ENCODE results near the gene ALX4.

DNA sequence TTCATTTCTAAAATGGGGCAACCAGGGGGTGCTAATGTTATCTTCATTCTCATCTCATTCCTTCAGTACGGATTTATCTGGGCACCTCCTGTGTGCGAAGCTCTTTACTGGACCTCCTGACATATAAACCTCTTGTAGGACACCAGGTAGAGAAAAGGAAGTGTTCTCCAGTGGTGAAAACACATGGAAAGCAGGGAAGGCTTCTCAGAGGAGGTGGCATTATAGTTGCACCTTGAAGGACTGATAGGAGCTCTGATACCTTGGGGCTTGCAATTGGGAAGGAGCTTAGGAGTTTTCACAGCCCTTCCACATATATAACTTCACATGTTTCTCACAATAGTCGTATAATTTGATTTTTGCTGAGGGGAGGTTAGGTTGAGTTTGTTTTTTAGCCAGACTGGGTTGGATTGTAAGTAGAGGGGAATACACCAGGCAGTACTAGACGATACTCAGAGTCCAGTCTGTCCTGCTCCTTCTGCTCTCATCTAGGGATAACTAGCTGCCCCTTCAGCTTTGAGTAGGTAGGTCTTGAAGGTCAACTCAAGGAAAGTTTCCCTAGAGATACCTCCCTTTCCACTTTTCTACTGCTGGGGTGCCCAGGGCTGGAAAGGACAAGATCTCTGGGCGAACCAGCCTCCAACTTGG lies 34.0 kb upstream of the ALX4 start:
- TF ChIP-seq, protein P1, sequence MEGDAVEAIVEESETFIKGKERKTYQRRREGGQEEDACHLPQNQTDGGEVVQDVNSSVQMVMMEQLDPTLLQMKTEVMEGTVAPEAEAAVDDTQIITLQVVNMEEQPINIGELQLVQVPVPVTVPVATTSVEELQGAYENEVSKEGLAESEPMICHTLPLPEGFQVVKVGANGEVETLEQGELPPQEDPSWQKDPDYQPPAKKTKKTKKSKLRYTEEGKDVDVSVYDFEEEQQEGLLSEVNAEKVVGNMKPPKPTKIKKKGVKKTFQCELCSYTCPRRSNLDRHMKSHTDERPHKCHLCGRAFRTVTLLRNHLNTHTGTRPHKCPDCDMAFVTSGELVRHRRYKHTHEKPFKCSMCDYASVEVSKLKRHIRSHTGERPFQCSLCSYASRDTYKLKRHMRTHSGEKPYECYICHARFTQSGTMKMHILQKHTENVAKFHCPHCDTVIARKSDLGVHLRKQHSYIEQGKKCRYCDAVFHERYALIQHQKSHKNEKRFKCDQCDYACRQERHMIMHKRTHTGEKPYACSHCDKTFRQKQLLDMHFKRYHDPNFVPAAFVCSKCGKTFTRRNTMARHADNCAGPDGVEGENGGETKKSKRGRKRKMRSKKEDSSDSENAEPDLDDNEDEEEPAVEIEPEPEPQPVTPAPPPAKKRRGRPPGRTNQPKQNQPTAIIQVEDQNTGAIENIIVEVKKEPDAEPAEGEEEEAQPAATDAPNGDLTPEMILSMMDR (IDR thresholded peaks at IDR 0.05): no peak
- no peak for TF ChIP-seq RAD21 (IDR thresholded peaks at IDR 0.05; ENCODE audit: low read length)
- TF ChIP-seq YY1 (IDR thresholded peaks at IDR 0.05; ENCODE audit: low read depth): no peak
- no peak for TF ChIP-seq GABPA (IDR thresholded peaks at IDR 0.05; ENCODE audit: low read depth)
- no peak for TF ChIP-seq ELF1 (IDR thresholded peaks at IDR 0.05)
- TF ChIP-seq POLR2AphosphoS5 (IDR thresholded peaks at IDR 0.05; ENCODE audit: low read depth, low read length): no peak
- no peak for TF ChIP-seq EP300 (IDR thresholded peaks at IDR 0.05; ENCODE audit: borderline replicate concordance in 1 of 2, low read depth in 1 of 2, low read length in 1 of 2)
- no peak for TF ChIP-seq FOXM1 (IDR thresholded peaks at IDR 0.05; ENCODE audit: low read depth)
- TF ChIP-seq RCOR1 (IDR thresholded peaks at IDR 0.05; ENCODE audit: low read length): no peak
- no peak for TF ChIP-seq TAF1 (IDR thresholded peaks at IDR 0.05; ENCODE audit: borderline replicate concordance, low read depth, low read length)
- no peak for TF ChIP-seq RXRA (IDR thresholded peaks at IDR 0.05; ENCODE audit: borderline replicate concordance, low read depth)
- no peak for TF ChIP-seq RFX5 (IDR thresholded peaks at IDR 0.05; ENCODE audit: low read length)
- TF ChIP-seq NRF1 (IDR thresholded peaks at IDR 0.05; ENCODE audit: low read depth, low read length): no peak

Measured in SK-N-SH (cell line).